ENCODE results near the gene CDH1. TPM values are rescaled to one million over a fixed set of nuclear protein-coding genes. Genes with fewer than 3 reads are reported as not detected.

CDH1 gene
- total RNA-seq, 2 experiments from 2014 or later: 0.31 to 0.49 TPM

DNA sequence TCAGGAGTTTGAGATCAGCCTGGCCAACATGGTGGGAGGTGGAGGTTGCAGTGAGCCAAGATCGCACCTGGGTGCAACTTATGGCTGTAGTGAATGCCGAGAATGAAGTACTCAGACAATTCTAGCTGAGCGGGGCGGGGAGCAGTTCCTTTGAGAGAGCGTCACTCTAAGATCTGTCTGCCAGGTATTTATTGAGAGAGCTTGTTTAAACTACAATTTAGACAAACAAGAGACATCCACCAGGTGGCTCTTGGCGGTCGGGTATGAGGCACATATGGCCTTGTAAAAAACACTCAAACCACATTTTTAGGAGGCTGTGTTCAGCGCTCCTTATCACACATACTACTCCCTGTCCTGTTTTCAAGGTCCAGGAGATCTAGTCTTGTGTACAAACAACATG, 40.6 kb upstream of the CDH1 start:
- DNase-seq: no peak
- no peak for ATAC-seq (ENCODE audit: poor library complexity)
- no peaks in the 10 kb centered on the region for H3K27me3 Mint-ChIP-seq
- POLR2A ChIA-PET: no interaction called here
- H3K27ac Mint-ChIP-seq: no peak overlapping the region
- H3K9me3 ChIP-seq (ENCODE audit: control insufficient read depth in 1 of 2, insufficient read depth in 1 of 2, low read length in 2 of 2): no peaks in the 10 kb centered on the region
- intact Hi-C loops (cut with DNase I, micrococcal nuclease): no loop called here
- CTCF ChIA-PET: no interaction called here
- no peaks in the 10 kb centered on the region for H3K36me3 Mint-ChIP-seq (ENCODE audit: low read depth)
- H3K9me3 Mint-ChIP-seq: no peaks in the 10 kb centered on the region
- TF ChIP-seq CTCF (IDR thresholded peaks at IDR 0.05): no peak
- H3K36me3 ChIP-seq (ENCODE audit: insufficient read depth, low read length): no peaks in the 10 kb centered on the region
- H3K4me3 Mint-ChIP-seq: no peak overlapping the region
- H3K27ac ChIP-seq (ENCODE audit: low read depth in 1 of 2, low read length in 2 of 2): no peak overlapping the region
- no peaks in the 10 kb centered on the region for H3K4me1 Mint-ChIP-seq (ENCODE audit: low read depth)
- no peaks in the 10 kb centered on the region for H3K27me3 ChIP-seq (ENCODE audit: control insufficient read depth in 1 of 2, insufficient read depth in 2 of 2, low read length in 2 of 2)
- H3K4me3 ChIP-seq (ENCODE audit: low read length): no peak overlapping the region
- H3K4me1 ChIP-seq (ENCODE audit: insufficient read depth, low read length): no peaks in the 10 kb centered on the region

DNA sequence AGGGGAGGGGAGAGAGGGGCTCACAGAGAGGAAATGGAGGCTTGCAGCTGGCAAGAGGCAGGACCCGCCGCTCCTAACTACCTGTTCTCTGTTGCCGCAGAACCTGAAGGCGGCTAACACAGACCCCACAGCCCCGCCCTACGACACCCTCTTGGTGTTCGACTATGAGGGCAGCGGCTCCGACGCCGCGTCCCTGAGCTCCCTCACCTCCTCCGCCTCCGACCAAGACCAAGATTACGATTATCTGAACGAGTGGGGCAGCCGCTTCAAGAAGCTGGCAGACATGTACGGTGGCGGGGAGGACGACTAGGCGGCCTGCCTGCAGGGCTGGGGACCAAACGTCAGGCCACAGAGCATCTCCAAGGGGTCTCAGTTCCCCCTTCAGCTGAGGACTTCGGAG, 39.0 kb upstream of the CDH1 start:
- Histone ChIP-seq H3K4me3 (ENCODE audit: low read length) (no peak overlapping the region), H3K36me3 (ENCODE audit: insufficient read depth, low read length) (no peaks in the 10 kb centered on the region), H3K9me3 (ENCODE audit: control insufficient read depth in 1 of 2, insufficient read depth in 1 of 2, low read length in 2 of 2) (no peaks in the 10 kb centered on the region), H3K27ac (ENCODE audit: low read depth in 1 of 2, low read length in 2 of 2) (no peak overlapping the region), H3K4me1 (ENCODE audit: insufficient read depth, low read length) (no peaks in the 10 kb centered on the region), H3K27me3 (ENCODE audit: control insufficient read depth in 1 of 2, insufficient read depth in 2 of 2, low read length in 2 of 2) (no peaks in the 10 kb centered on the region)
- Mint-ChIP-seq H3K4me3 (no peak overlapping the region), H3K27me3 (no peaks in the 10 kb centered on the region), H3K27ac (no peak overlapping the region), H3K4me1 (ENCODE audit: low read depth) (no peaks in the 10 kb centered on the region), H3K9me3 (no peaks in the 10 kb centered on the region), H3K36me3 (ENCODE audit: low read depth) (no peaks in the 10 kb centered on the region)
- ChIA-PET POLR2A (no interaction called here), CTCF (no interaction called here)
- no peak for DNase-seq
- intact Hi-C loops (cut with DNase I, micrococcal nuclease): no loop called here
- no peak for TF ChIP-seq CTCF (IDR thresholded peaks at IDR 0.05)
- no peak for ATAC-seq (ENCODE audit: poor library complexity)

GRCh38 chr16:68700120-68700519, 37.0 kb upstream of the CDH1 start:
- H3K4me1 ChIP-seq (ENCODE audit: insufficient read depth, low read length): no peaks in the 10 kb centered on the region
- H3K27me3 ChIP-seq (ENCODE audit: control insufficient read depth in 1 of 2, insufficient read depth in 2 of 2, low read length in 2 of 2): no peaks in the 10 kb centered on the region
- no peak overlapping the region for H3K27ac Mint-ChIP-seq
- no peaks in the 10 kb centered on the region for H3K36me3 ChIP-seq (ENCODE audit: insufficient read depth, low read length)
- ATAC-seq (ENCODE audit: poor library complexity): no peak
- no peaks in the 10 kb centered on the region for H3K27me3 Mint-ChIP-seq
- H3K4me3 ChIP-seq (ENCODE audit: low read length): no peak overlapping the region
- H3K9me3 ChIP-seq (ENCODE audit: control insufficient read depth in 1 of 2, insufficient read depth in 1 of 2, low read length in 2 of 2): no peaks in the 10 kb centered on the region
- no peaks in the 10 kb centered on the region for H3K36me3 Mint-ChIP-seq (ENCODE audit: low read depth)
- H3K27ac ChIP-seq (ENCODE audit: low read depth in 1 of 2, low read length in 2 of 2): no peak overlapping the region
- no peak overlapping the region for H3K4me3 Mint-ChIP-seq
- TF ChIP-seq CTCF (IDR thresholded peaks at IDR 0.05): no peak
- ChIA-PET CTCF (no interaction called here), POLR2A (no interaction called here)
- no peak for DNase-seq
- intact Hi-C loops (cut with DNase I, micrococcal nuclease): no loop called here
- H3K4me1 Mint-ChIP-seq (ENCODE audit: low read depth): no peaks in the 10 kb centered on the region
- no peaks in the 10 kb centered on the region for H3K9me3 Mint-ChIP-seq
